Measurements from ENCODE around the gene CCDC9B.

The CCDC9B gene

DNA sequence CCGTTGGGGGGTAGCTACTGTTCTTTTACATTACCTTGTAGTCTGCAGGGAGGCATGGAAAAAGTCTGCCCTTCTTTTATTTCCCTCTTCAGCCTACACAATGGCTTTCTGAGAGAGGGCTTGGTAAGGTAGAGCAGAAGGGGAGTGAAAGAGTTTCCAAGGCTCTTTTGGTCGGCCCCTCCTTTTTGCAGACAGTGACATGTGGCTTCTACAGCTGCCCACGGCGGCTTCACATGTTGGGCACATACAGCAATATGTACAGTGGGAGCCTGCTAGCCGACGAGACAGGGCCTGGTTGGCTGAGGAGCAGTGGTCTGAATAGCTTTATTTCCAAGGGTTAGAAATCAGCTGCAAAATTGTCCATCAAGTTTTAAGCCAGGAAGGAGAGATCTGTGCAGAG is 13.3 kb downstream of the CCDC9B start:
- DNase-seq: peak; percentile 51

DNA sequence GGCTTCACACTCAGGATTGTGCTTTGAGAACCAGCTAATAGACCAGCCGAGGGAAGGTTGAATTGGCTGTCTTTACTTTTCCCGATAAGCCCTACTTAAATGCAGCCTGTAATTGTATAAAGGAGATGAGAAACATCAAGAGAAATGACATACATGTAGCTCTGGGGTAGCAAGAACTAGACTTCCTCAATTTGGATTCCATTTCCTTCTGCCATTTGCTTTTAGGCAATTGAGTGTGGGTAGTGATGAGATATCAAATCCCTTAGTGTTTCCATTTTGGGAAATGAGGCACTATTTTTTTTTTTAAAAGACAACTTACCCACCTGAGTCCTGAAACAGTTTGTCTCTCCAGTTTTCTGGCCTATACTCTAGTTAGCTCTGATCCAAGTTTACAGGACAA is 15.0 kb downstream of the CCDC9B start:
- DNase-seq: no peak

DNA sequence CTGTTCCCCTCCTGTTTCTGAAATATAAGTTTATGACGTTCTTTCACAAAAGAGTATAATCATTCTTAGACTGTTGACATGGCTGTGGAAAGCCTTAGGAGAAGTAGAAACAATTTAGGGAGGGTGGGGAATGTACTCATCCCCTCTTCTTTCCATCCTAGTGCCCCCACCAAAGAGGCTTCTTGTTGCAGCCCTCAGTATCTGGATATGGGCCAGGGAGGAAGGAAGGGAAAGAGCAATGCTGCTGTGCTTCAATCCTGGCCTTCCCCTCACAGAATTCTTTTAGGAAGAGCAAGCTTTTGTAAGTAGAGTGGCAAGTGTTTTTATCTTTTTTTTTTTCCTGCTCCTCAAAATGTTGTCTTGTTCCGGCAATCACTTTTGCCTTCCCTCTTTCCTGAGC is 15.6 kb downstream of the CCDC9B start:
- DNase-seq: no peak

DNA sequence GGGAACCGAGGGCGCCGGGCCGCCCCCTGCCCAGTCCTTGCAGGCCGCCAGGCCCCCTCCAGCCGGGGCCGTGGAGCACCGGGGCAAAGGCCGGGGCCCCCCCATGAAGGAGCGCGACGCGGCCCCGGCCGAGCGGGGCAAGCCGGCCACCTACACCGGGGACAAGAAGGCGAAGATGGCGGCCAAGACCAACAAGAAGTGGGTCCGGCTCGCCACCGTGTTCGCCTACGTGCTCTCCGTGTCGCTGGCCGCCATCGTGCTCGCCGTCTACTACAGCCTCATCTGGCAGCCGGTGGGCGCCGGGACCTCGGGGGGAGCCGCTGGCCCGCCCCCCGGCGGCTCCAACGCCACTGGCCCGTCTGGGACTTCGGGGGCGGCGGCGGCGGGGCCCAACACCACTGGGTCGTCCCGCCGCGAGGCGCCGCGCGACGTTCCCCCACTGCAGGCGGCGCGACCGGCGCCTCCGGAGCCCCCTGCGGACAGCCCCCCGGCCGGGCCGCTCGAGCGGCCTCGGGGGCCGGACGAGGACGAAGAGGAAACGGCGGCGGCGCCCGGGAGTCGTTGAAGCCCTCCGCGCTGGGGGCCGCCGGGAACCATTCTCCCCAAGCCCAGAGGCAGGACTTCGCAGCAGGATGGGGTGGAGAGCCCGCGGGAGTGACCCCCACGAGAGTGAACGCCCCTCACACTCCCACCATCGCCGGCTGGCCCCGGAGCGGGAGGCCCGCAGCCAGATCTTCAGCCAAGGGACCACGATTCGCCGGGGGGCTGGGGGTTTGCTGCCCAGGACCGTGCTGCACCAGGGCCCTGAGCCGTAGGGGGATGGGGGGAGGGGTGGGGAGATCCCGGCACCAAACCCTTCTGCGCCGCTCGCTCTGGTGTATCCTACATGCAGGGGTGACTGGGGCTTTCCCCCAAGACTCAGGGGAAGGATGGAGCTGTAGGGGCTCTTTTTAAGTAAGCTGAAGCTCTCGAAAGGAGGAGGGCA is 16.5 kb downstream of the CCDC9B start:
- DNase-seq: peak; percentile 50

DNA sequence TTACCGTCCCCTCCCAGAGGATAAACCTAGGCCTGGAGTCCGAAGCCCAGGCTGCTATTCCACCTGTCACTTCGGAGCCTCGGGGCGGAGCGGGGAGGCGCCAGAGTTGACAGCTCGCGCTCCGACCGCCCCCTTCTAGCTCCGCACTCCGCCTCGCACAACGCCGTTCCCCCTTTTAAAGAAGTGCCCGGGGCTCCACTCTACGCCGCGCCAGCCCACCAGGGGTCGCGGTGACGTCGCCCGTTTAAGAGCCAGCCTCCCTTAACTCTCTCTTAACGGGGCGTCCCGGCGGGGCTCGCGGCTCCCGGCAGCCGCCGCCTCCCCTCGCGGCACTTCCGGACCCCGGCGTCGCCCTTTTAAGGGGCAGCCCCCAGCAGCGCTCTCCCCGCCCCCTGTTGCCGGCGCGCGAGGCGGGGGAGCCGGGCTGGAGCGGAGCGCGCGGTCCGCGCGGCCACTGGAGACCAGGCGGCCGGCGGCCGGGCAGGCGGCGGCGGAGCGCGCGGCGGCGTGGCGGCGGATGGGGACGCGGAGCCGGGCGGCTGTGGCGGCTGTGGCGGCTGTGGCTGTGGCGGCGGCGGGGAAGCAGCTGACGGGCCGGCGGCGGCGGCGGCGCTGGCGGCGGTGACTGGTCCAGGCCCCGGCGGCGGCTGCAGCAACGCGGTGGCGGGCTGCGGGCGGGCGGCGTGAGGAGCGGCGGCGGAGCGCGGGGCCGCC is 17.3 kb downstream of the CCDC9B start, which contains the start of gene INAFM2:
Gene INAFM2, plus strand, starts transcription at position 454 of the 714 bp plus-strand sequence. CDS start 364 bp downstream, outside the sequence.
- DNase-seq: peak; percentile 96

DNA sequence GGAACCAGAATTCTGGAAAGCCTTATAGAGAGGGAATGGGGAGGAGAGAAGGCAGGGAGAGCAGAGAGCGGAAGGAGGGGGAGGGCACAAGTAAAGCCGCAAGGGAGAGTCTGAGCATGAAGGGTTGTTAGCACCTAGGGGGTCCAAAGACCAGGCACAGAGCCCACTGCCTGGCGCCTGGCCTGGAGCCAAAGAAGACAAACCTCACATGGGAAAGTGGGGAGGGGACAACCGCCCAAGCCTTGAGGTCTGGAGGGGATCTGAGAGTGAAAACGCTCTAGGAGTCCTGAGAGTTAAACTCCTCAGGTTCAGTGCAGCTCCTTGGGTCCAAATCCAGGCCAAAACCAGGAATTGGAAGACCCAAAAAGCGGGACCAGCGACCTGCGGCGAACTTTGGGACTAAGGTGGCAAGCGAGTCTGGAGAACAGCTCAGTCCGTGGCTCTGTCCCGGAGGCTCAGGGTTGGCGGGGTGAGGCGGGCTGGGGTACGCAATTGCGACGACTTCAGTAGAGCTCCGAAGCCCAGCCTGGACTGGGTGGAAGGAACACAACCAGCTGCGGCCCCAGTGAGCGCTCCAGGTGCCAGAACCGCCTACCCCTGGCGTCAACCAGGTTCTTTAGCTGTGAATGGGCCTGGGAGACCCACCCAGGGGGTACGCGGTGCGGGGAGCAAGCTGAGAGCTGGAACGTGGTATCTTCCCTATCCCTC is 18.1 kb downstream of the CCDC9B start:
- DNase-seq: no peak

DNA sequence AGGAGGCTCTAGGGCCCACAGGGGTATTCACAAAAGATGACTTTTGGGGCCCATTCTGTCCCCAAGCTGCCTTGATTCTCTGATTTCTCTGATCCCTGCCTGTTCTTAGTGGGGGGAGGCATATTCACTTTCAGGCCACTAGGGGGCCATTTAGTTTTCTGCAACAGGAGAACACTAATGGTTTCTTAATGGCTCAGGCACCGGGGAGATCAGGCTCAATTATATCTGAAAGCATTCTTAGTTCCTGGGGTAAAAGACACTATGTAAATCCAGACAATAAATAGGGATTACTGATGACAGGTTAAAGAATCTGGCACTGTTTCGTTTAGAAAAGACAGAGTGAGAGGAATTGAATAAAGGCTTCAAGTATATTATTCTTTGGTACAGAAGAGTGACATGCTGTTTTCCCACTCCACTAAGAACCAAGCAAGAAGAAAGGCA is 19.8 kb downstream of the CCDC9B start:
- DNase-seq: peak; percentile 90

DNA sequence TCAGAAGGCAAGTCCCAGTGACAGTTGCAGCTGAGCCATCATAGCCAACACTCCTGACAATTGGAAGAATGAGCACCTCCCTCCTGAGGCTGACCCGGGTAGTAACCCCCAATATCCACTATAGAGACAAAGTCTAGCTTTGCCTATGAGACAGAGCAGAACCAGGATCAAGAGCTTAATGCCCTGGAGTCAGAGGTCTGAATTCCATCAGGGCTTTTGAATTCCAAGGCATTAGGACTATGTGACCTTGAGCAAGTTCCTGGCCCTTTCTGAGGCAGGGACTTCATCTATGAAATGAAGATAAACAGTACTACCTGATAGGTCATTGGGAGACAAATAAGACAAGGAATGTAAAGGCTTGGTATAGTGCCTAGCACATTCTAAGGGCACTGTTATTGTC is 20.3 kb downstream of the CCDC9B start:
- no peak for DNase-seq

DNA sequence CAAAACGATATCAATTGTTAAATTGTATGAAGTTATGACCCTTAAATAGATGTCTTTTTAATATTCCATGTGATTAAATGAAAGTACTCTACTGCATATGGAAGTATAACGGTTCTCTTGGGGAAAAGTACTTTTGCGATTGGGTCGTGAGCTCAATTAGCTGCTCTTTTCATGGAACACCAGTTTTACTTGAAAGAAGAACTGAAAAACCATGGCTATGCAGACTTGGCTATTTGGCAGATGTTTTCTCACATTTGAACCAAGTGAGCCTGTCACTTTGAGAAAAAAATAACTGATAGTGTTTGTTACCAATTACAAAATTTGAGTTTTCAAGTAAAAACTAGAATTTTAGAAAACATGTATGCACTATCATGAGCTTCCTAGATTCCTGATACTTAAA is 23.2 kb downstream of the CCDC9B start:
- DNase-seq: no peak

DNA sequence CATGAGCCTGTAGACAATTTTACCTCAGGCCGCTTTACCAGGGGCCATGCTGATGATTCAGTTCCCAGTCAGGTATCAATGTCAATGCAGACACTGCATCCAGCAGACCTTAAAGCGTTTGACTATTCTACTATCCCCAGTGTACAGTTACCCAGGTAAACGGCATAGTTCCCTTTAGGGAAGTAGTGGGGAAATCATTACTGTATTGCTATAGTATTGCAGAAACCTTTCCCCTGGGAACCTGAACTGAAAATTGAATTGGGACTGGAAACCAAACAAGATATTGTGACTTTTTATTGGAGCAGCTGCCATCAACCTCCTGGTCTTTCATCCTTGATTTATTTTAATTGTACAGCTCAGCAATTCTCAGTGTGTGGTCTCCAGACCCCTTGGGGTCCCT is 23.8 kb downstream of the CCDC9B start:
- DNase-seq: no peak

DNA sequence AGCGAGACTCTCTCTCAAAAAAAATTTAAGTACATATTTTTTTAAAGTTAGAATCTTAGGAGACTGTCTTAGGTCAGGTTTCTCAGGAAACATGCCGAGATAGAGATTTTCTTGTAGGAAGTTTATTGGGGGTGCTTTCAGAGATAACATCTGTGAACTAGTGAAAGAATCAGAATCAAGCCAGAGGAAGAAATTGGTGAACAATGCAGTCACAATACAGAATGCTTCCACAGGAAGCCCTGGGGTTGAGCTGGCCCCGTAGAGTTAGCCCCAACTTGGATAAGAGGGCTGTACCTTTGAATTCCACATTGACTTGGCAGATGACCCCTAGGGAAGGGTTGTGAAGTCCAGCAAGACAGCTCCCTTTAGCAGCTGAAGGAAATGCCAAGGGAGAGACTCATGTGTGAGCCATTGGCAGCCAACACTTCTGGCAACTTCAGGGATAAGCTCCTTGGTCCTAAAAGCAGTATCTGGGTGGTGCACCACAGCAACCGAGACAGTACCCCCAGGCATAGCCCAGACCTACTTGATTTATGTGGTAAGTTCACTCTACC is 25.9 kb downstream of the CCDC9B start:
- DNase-seq: no peak

DNA sequence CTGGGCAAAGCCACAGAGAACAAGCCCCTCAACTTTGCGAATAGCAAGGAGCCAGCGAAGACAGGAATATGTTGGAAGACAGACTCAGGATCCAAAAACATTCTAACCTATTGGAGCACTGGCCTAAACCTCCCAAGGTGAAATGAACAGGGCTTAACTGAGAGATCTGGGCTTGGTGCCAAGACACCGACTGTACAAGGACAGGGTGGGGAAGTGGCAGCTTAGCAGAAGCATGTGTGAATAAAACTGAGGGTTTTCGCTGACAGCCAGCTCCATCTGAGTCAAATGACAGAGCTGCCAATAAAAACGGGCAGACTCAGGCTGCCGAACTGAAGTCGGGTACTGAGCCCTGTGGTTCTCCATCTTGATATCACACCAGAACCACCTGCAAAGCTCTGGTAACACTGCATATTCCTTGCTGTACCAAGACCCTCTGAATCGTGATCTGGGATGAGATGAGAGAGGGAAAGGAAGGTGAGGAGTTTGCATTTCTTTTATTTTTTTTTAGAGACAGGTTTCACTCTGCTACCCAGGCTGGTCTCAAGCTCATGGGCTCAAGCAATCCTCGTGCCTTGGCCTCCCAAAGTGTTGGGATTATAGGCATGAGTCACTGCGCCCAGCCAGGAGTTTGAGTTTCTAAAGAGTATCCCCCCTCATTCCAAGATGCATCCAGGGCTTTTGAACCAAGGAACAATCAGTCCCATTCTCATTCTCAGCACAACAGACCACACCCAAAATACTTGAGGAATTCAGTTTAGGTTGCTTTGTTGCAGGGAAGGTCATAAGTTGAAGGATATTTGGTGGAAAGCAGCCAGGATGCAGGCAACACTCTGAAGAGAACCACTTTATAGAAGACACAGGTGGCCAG is 27.0 kb downstream of the CCDC9B start:
- DNase-seq: peak; percentile 91

DNA sequence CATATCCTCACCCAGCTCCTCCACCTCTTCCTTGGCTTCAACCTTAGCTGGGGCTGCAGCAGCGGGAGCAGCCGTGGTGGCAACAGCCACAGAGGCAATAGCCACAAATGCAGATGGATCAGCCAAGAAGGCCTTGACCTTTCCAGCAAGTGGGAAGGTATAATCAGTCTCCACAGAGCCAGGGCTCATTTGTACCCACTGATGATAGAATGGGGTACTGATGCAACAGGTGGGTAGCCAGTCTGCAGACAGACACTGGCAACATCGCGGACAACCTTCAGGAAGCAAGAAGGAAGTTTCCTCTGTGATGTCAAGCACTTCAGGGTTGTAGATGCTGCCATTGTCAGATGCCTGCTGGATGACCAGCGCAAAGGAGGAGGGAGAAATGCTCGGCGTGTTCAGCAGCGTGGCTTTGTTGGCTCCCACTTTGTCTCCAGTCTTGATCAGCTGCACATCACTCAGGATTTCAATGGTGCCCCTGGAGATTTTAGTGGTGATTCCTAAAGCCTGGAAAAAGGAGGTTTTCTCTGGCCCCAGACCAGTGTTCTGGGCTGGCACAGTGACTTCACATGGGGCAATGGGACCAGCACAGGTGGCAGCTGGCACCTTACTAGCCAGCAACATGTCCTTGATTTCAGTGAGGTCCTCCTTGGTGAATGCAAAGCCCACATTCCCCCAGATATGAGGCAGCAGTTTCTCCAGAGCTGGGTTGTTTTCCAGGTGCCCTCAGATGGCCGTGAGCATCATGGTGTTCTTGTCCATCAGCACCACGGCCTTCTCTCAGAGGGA is 28.2 kb downstream of the CCDC9B start:
- DNase-seq: no peak

DNA sequence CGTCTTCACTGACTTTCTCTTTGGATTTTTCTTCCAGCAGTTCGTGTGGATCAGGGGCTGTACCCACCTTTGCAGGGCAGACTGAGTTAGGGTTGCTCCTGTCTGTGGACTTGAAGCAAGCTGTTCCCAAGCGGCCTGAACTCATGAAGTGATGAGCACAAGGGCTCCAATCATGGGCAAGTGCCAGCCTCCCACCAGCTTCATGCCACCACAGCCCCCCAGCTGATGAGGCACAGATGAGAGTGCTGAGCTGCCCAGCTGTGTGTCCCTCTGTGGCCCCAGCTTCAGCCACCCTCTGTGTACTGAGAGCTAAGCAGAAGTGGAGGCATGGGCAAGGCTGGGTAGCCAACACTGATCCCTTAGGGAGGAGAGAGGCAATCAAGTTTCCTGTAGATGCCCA is 29.7 kb downstream of the CCDC9B start:
- DNase-seq: no peak

DNA sequence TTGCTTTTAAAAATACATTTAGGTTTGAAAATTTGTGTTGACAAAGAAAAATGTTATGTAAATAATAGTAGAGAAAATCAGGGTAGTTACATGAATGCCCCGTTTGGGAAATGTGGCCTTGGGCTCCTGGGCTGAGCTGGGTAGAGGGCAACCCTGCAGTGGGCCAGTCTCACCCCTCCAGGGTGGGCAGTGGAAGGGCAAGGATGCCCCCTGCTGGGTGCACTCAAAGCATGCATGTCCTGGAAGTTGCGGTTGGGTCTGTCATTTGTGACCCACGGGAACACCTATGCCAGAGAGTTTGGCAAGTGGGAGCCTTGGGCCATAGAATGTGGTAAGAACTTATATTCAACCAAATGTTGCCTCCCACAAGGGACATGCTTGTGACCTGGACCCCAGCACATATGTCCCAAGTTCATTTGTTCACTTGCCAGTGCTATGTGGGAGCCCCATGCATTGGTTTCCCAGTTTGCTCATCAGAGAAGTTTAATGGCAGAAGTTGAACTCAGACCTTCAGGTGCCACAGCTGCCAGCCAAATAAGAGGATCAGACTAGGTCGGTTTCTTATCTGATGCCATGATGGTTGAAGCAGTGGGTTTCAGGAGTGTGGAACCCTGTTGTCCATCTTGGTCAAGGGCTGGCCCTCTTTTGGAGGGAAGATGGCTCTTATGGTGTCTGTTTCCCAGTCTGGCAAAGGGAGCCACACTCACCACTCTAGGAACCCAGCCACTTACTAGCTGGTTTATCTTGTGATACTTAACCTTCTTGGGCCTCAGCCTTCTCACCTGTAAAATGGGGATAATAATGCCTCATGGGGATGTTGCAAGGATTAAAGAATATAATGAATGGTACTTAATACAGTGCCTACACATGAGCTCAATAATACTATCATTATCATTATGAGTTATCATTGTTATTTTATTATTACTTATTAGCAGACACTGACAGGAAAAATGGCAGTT is 30.5 kb downstream of the CCDC9B start:
- peak; percentile 86 for DNase-seq

DNA sequence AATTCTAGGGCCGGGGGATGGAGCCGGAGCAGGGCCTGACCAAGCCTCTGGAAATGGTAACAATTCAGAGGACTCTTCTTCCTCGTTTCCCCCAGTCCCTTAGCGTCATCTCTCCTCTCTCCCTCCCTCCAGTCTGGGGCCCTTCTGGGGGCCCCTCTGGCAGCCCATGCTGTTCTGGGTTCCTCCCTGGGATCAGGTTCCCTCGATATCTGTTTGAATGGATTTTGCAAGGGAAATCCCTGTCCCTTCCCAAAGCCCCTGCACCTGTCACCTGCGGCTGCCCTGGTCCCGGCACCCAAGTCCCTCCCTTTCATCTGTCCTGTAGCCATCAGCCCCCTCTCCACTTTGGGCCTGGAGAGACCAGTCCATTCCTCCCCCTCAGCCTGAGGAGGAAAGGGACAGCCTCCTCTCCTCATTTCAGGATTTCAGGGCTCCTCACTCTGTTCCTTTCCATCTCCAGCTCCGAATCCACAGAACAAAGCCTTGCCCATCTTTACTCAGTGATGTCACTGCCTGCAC is 31.3 kb downstream of the CCDC9B start:
- DNase-seq: no peak

DNA sequence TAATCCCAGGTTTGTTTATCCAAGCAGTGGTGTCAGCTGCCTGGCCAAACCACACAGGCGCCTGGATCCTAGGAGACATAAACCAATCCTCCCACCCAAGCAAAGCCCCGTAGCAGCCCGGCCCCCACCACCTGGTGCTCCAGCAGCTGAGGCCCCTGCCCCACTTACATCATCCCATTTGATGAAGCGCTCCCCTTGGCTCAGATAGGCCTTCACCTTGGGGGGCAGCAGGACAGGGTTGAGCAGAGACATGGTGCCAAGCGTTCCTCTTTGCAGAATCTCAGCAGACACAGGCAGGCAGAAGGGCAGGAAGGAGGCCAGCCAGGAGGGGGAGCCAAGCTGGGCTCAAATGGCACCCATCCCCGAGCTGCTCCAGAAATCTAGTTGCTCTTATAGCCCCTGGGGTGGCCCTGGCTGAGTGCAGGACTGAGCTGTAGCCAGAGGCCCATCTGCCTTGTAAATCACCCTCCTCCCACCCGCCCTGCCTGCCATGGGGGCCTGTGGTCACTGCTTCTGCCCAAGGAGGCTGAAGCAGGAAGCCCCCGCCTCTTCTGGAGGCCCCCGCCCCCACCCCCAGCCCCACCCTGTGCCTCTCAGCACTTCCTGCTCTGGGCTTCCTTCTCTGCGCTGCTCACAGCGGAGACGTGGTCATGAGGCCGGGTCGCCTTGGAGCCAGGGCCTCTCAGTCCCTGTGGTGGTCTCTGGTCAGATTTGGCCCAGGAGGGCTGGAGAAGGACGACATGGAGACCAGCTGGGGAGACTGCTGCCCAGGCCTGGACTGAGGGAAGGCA is 33.1 kb downstream of the CCDC9B start, which contains the start of gene PLCB2:
Gene PLCB2, minus strand, starts transcription at position 515 of the 791 bp plus-strand sequence. Its CDS starts 263 bp downstream, at position 252.
- peak; percentile 85 for DNase-seq

DNA sequence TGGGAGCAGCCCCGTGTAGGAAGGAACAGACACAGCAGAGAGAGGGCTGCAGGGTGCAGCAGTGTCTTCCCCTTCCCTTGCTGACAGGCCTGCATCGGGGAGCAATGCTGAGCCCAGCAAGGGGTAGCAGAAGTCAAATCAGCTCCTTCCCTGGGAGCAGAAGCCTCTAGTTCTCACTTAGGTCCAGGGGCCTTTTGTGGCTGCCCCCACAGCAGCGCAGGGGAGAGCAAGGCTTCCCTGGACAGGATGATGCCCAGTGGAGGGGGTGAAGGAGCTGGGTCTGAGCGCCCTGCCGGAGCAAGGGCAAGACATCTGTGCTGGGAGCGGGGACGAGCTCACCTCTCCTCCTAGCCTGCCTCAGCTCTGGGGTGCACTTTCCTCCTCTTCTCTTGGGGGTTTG is 33.8 kb downstream of the CCDC9B start:
- peak; percentile 30 for DNase-seq

DNA sequence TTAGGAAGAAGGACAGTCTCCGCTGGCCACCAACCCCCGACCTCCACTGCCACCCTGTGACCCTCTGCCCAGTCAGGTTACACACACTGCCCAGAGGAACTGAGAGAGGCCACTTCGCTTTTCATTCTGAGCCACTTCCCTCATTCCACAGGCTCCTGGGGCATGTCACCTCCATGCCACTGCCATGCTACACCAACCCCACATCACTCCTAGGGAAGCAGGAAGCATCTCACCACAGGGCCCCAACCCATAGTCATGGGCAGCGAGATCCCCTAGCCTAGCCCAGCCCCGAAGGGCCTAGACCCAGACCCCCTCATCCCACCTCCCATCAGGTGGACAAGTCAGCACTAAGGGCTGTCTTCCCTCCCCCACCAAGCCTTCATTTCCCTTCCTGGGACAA is 34.4 kb downstream of the CCDC9B start:
- no peak for DNase-seq
